Caco-2 (cell line): ENCODE data around the gene ABAT. TPM values are rescaled to one million over a fixed set of nuclear protein-coding genes. Genes with fewer than 3 reads are reported as not detected.

ENCODE experiments used
- BruUV-seq: library from RNA; stranded (reverse); fragments of 400-500 nt; replicated peaks from 2 replicates; lab custom pipeline; 2021; lab: Mats Ljungman, UMichigan
- CTCF ChIA-PET: fragments of 300-600 bp; sonication (Branson Sonifier 250); formaldehyde crosslinking; loops from one replicate; lab custom pipeline; 2022; ENCODE audit warnings: antibody characterized with exemption; lab: Charles Lee
- POLR2A ChIA-PET: fragments of 300-600 bp; sonication (Branson Sonifier 250); formaldehyde crosslinking; loops from one replicate; lab custom pipeline; 2022; ENCODE audit warnings: antibody characterized with exemption; lab: Charles Lee
- DNase-seq, 2 experiments: peaks; one replicate each; pipeline versions ENCODE4 v3.0.0 to v3.0.0-alpha.2; 2020 to 2022
- H3K27me3 ChIP-seq: replicated peaks from 2 replicates; pipeline ENCODE4 v1.6.0; 2011; ENCODE audit warnings: low read length; ENCODE audit not compliant: control insufficient read depth, insufficient read depth
- H3K36me3 ChIP-seq: 2 replicates; pipeline ENCODE4 v1.5.1; 2011; ENCODE audit warnings: low read length; ENCODE audit not compliant: control insufficient read depth, insufficient read depth
- H3K4me1 ChIP-seq: fragments of 250-450 bp; sonication (Bioruptor Pico); 2 replicates; pipeline ENCODE4 v1.5.1; 2020; ENCODE audit warnings: mild to moderate bottlenecking
- H3K4me3 ChIP-seq: 2 replicates; pipeline ENCODE4 v1.5.1; 2011; ENCODE audit warnings: low read depth, mild to moderate bottlenecking, control low read depth, low read length
- H3K9me3 ChIP-seq: fragments of 250-450 bp; sonication (Bioruptor Pico); 2 replicates; pipeline ENCODE4 v1.5.1; 2020; ENCODE audit warnings: mild to moderate bottlenecking, moderate library complexity
- H3K27ac Mint-ChIP-seq: one replicate; pipeline ENCODE4 v1.8.0; 2022; ENCODE audit warnings: mixed read lengths; ENCODE audit not compliant: unreplicated experiment
- H3K27me3 Mint-ChIP-seq: one replicate; pipeline ENCODE4 v1.8.0; 2022; ENCODE audit warnings: mixed read lengths; ENCODE audit not compliant: insufficient read depth, unreplicated experiment
- H3K36me3 Mint-ChIP-seq: one replicate; pipeline ENCODE4 v1.8.0; 2022; ENCODE audit warnings: mild to moderate bottlenecking, mixed read lengths; ENCODE audit not compliant: insufficient read depth, unreplicated experiment
- H3K4me1 Mint-ChIP-seq: one replicate; pipeline ENCODE4 v1.8.0; 2022; ENCODE audit warnings: low read depth, mixed read lengths; ENCODE audit not compliant: unreplicated experiment
- H3K4me3 Mint-ChIP-seq: one replicate; pipeline ENCODE4 v1.8.0; 2022; ENCODE audit warnings: mild to moderate bottlenecking, moderate library complexity, mixed read lengths; ENCODE audit not compliant: unreplicated experiment
- H3K9me3 Mint-ChIP-seq: one replicate; pipeline ENCODE4 v1.8.0; 2022; ENCODE audit warnings: mixed read lengths; ENCODE audit not compliant: unreplicated experiment
- CTCF ChIP-seq, 2 experiments: fragments of 200-600 bp in 1 of 2; IDR thresholded peaks; 1 replicate in 1 of 2; 2 replicates in 1 of 2; pipeline versions ENCODE4 v1.5.1 to v1.8.0; 2011 to 2022; ENCODE audit warnings: antibody characterized with exemption in 1 of 2, control low read depth in 1 of 2, inconsistent platforms in 1 of 2, low read depth in 1 of 2, low read length in 1 of 2, mild to moderate bottlenecking in 1 of 2, moderate library complexity in 1 of 2; ENCODE audit not compliant: insufficient read depth in 1 of 2, severe bottlenecking in 1 of 2, unreplicated experiment in 1 of 2
- intact Hi-C: fragments of 100-400 bp; cut with micrococcal nuclease; formaldehyde crosslinking; loops from one replicate; pipeline ENCODE4 v1.10.0; 2022; ENCODE audit not compliant: unreplicated experiment
- total RNA-seq: library from RNA; stranded (reverse); gene quantifications from 2 replicates; pipeline ENCODE4 v1.2.3, GENCODE V29; 2022

ABAT gene
- total RNA-seq, 1 experiment from 2014 or later = 34.9 TPM

DNA sequence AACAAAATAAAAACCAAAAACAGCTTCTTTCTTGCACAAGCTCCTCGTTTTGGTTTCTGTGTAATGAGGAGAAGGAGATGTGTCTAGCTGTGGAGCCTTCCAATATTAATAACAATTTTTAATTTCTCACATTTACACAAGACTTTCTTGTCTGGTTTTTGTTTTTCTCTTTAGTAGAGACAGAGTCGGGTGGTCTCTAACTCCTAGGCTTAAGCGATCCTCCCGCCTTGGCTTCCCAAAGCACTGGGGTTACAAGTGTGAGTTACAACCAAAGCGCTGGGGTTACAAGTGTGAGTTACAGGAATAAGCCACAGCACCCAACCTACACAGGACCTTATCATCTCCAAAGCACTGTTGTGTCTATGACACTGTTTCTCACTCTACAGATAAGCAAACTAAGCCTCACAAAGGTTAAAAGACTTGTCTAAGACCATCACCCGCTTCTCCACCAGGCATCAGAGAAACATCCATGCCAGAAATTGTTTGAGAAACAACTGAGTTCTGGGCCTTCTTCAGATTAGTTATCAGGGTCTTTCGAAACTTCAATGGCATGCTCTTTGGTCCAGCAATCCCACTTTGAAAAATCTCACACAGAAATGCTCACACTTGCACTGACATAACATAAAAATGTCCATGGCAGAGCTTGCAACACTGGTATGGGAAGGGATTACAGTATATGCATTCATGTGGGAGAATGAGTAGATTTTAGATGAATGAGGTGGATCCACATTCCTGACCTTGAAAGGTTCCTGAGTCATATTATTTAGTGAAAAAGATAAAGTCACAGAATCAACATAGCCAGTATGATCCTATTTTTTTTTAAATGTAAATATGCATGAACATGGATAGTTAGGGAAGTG lies 3.9 kb downstream of the ABAT start:
- intact Hi-C loops = loop anchor here (1.0 to 5.0 kb wide), 3 partner anchors 75 to 184 kb away; partner anchors contain the start of genes PMM2 and TMEM186
- BruUV-seq = TSS peak; percentile 60
- no peaks in the 10 kb centered on the region for H3K27me3 ChIP-seq
- POLR2A ChIA-PET = no interaction called here
- Mint-ChIP-seq H3K4me3 (peak overlapping the region; percentile 36), H3K27ac (peak overlapping the region; percentile 85), H3K9me3 (peaks cover 10% of the 10 kb centered on the region), H3K4me1 (peaks cover 25% of the 10 kb centered on the region), H3K36me3 (peaks cover 32% of the 10 kb centered on the region), H3K27me3 (no peaks in the 10 kb centered on the region)
- peaks cover 52% of the 10 kb centered on the region for H3K4me1 ChIP-seq
- TF ChIP-seq CTCF (IDR thresholded peaks at IDR 0.05; ENCODE audit: insufficient read depth in 1 of 2, low read depth in 1 of 2, low read length in 1 of 2, severe bottlenecking in 1 of 2, unreplicated experiment in 1 of 2) = no peak
- DNase-seq = peak; percentile 70 to 77
- no peaks in the 10 kb centered on the region for H3K36me3 ChIP-seq
- CTCF ChIA-PET = interaction anchor here (0.5 to 1.6 kb wide), 2 partner anchors 76 to 113 kb away, joined by 3 to 5 read pairs; no protein-coding TSS in a partner anchor
- no peaks in the 10 kb centered on the region for H3K9me3 ChIP-seq
- H3K4me3 ChIP-seq = no peak overlapping the region

DNA sequence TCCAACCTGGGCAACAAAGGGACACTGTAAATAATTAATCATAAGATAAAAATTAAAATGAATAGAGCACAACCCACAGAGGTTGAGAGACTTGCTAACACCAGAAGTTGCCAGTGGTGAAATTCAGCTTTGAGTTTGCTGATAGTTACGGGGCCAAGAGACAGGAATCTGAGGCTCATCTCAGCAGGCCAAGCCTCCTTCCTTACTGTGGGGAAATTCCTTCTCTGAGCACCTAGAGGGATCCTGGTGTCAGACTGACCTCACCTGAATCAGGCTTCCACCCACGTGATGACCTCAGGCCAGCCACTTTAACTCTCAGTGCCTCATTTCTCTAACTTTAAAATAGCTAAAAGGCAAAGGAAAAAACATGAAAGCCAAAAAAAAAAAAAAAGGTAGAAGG lies 4.7 kb downstream of the ABAT start:
- ChIA-PET CTCF (interaction anchor here (1.6 kb wide), 1 partner anchor 112 kb away, joined by 5 read pairs; no protein-coding TSS in a partner anchor), POLR2A (no interaction called here)
- peak; percentile 43 to 46 for DNase-seq

More for the DNA sequence above, 4.7 kb downstream of the ABAT start:
- no TSS peak for BruUV-seq
- Mint-ChIP-seq H3K4me3 (peak overlapping the region; percentile 36), H3K9me3 (peaks cover 10% of the 10 kb centered on the region), H3K27me3 (no peaks in the 10 kb centered on the region), H3K36me3 (peaks cover 32% of the 10 kb centered on the region), H3K4me1 (peaks cover 25% of the 10 kb centered on the region), H3K27ac (peak overlapping the region; percentile 85)
- Histone ChIP-seq H3K36me3 (no peaks in the 10 kb centered on the region), H3K4me3 (no peak overlapping the region), H3K4me1 (peaks cover 48% of the 10 kb centered on the region), H3K27me3 (no peaks in the 10 kb centered on the region), H3K9me3 (no peaks in the 10 kb centered on the region)
- intact Hi-C loops = loop anchor here (2.0 to 5.0 kb wide), 2 partner anchors 118 to 183 kb away; partner anchors contain the start of genes PMM2 and TMEM186
- no peak for TF ChIP-seq CTCF (IDR thresholded peaks at IDR 0.05; ENCODE audit: insufficient read depth in 1 of 2, low read depth in 1 of 2, low read length in 1 of 2, severe bottlenecking in 1 of 2, unreplicated experiment in 1 of 2)
